Upper lobe of left lung (tissue), 6 donors: ENCODE measurements around the gene SATB2. TPM values are rescaled to one million over a fixed set of nuclear protein-coding genes. Genes with fewer than 3 reads are reported as not detected.

Source experiments
- ATAC-seq, 2 donors: fragments of 200-7000 bp; cut with Tn5 transposase; one replicate each; pipeline ENCODE4 v1.9.1; 2022; ENCODE audit warnings: mild to moderate bottlenecking in 2 of 2, moderate library complexity in 2 of 2; ENCODE audit not compliant: low FRiP score in 2 of 2
- DNase-seq, 2 donors: peaks; one replicate each; pipeline ENCODE4 v3.0.0-alpha.2; 2019 to 2020
- H3K27ac ChIP-seq, 4 donors: fragments of 200-600 bp; sonication (generic); one replicate each; pipeline ENCODE4 v1.5.1; 2016 to 2019
- H3K27me3 ChIP-seq, 4 donors: fragments of 200-600 bp; sonication (generic); one replicate each; pipeline ENCODE4 v1.5.1; 2017 to 2019
- H3K36me3 ChIP-seq, 4 donors: fragments of 200-600 bp; sonication (generic); one replicate each; pipeline ENCODE4 v1.5.1; 2016 to 2019
- H3K4me1 ChIP-seq, 4 donors: fragments of 200-600 bp; sonication (generic); one replicate each; pipeline ENCODE4 v1.5.1; 2018 to 2019
- H3K4me3 ChIP-seq, 4 donors: fragments of 200-600 bp; sonication (generic); one replicate each; pipeline ENCODE4 v1.5.1; 2017 to 2019; ENCODE audit warnings: mild to moderate bottlenecking in 2 of 4, moderate library complexity in 1 of 4
- H3K9me3 ChIP-seq, 4 donors: fragments of 200-600 bp; sonication (generic); one replicate each; pipeline ENCODE4 v1.5.1; 2018 to 2019
- EP300 ChIP-seq, 4 donors: sonication (generic); formaldehyde crosslinking; IDR thresholded peaks; one replicate each; pipeline ENCODE4 v1.5.1; 2017; ENCODE audit warnings: antibody characterized with exemption in 4 of 4, control low read depth in 2 of 4
- POLR2A ChIP-seq, 4 donors: fragments of 450-650 bp; IDR thresholded peaks; one replicate each; pipeline ENCODE4 v1.5.1; 2016 to 2017; ENCODE audit warnings: antibody characterized with exemption in 4 of 4, mild to moderate bottlenecking in 2 of 4
- POLR2AphosphoS5 ChIP-seq, 2 donors: sonication (generic); formaldehyde crosslinking; IDR thresholded peaks; one replicate each; pipeline ENCODE4 v1.5.1; 2017; ENCODE audit warnings: antibody characterized with exemption in 2 of 2
- WGBS, 2 donors: methylation state at CpG; one replicate each; pipeline ENCODE4 v1.1.5; 2017 to 2018; 5-methylcytosine and 5-hydroxymethylcytosine counted together
- total RNA-seq, 6 donors: library from RNA; depleted of rRNA in 4 of 6; stranded (reverse); fragments of >200 nt in 4 of 6; gene quantifications; one replicate each; pipeline versions ENCODE4 v1.1.0 to v1.2.1, GENCODE V29; 2016 to 2021
- TF ChIP-seq, protein P1 (sequence below), 6 experiments: fragments of 450-650 bp in 4 of 6; fragments of 200-600 bp in 2 of 6; sonication (generic) in 2 of 6; IDR thresholded peaks; one replicate each; pipeline ENCODE4 v1.5.1; 2016 to 2019; ENCODE audit warnings: antibody characterized with exemption in 6 of 6
- donor health status: DM: no; HTN: no; CAD: no; lungs with moderate emphysema.
- donor health status: DM: no; HTN: yes; CAD: no; lungs with severe emphysema.

SATB2 gene
- total RNA-seq, 6 donors from 2014 or later = 1.7 to 9.4 (median 3.1) TPM

DNA sequence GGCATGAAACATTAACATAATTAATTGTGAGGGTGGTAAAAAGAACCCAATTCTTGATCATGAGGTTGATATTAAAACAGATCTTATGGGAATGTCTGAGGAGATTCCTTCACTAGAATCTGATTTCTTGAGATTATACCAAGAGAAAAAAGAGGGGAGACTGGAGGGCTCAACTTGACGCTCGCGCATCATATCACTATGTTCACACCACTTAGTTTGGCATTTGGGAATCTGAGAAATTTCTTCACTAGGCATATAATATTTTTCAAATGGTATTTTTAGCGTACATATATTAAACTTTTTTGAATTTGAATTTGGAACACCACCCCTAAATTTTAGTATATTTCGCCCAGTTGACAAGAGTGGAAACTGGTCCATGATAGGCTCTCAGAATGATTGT lies 140.1 kb downstream of the SATB2 start:
- WGBS, 2 donors = 96 to 100% methylated on average over 5 of the region's 5 CpGs
- ATAC-seq (no peak), DNase-seq (no peak)
- TF ChIP-seq EP300 (IDR thresholded peaks at IDR 0.05) = no peak
- no peak for TF ChIP-seq POLR2A (IDR thresholded peaks at IDR 0.05)
- TF ChIP-seq, protein P1, sequence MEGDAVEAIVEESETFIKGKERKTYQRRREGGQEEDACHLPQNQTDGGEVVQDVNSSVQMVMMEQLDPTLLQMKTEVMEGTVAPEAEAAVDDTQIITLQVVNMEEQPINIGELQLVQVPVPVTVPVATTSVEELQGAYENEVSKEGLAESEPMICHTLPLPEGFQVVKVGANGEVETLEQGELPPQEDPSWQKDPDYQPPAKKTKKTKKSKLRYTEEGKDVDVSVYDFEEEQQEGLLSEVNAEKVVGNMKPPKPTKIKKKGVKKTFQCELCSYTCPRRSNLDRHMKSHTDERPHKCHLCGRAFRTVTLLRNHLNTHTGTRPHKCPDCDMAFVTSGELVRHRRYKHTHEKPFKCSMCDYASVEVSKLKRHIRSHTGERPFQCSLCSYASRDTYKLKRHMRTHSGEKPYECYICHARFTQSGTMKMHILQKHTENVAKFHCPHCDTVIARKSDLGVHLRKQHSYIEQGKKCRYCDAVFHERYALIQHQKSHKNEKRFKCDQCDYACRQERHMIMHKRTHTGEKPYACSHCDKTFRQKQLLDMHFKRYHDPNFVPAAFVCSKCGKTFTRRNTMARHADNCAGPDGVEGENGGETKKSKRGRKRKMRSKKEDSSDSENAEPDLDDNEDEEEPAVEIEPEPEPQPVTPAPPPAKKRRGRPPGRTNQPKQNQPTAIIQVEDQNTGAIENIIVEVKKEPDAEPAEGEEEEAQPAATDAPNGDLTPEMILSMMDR (IDR thresholded peaks at IDR 0.05) = no peak
- no peak for TF ChIP-seq POLR2AphosphoS5 (IDR thresholded peaks at IDR 0.05)
- H3K4me1 ChIP-seq = no peaks in the 10 kb centered on the region
- H3K27me3 ChIP-seq = no peaks in the 10 kb centered on the region
- no peak overlapping the region for H3K4me3 ChIP-seq
- no peaks in the 10 kb centered on the region for H3K9me3 ChIP-seq
- H3K36me3 ChIP-seq = no peaks in the 10 kb centered on the region
- H3K27ac ChIP-seq = no peak overlapping the region

DNA sequence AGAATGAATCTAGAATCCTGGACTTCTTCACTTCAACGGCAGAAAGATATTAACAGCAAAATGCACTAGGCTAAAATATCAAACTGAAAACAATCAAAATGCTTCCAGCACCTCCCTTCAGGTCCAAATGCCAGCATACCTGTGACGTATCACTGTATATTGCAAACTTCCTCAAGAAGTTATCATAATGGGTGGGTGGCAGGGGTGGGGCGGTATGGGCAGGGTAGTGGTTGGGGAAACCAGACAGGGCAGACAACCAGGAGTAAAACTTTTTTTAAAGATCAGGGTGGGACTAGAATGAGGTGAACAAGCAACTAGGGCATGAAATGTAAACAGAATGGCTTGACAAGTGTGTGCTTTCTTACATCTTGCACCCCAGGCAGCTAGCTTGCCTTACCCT lies 140.9 kb downstream of the SATB2 start:
- no peak for ATAC-seq
- WGBS, 2 donors = 77 to 91% methylated on average over 3 of the region's 3 CpGs
- TF ChIP-seq, protein P1 (IDR thresholded peaks at IDR 0.05) = no peak
- TF ChIP-seq POLR2A (IDR thresholded peaks at IDR 0.05) = no peak
- TF ChIP-seq EP300 (IDR thresholded peaks at IDR 0.05) = no peak
- no peak for TF ChIP-seq POLR2AphosphoS5 (IDR thresholded peaks at IDR 0.05)
- Histone ChIP-seq H3K4me3 (no peak overlapping the region), H3K9me3 (no peaks in the 10 kb centered on the region), H3K27me3 (no peaks in the 10 kb centered on the region), H3K27ac (no peak overlapping the region), H3K4me1 (no peaks in the 10 kb centered on the region), H3K36me3 (no peaks in the 10 kb centered on the region)
- no peak for DNase-seq

DNA sequence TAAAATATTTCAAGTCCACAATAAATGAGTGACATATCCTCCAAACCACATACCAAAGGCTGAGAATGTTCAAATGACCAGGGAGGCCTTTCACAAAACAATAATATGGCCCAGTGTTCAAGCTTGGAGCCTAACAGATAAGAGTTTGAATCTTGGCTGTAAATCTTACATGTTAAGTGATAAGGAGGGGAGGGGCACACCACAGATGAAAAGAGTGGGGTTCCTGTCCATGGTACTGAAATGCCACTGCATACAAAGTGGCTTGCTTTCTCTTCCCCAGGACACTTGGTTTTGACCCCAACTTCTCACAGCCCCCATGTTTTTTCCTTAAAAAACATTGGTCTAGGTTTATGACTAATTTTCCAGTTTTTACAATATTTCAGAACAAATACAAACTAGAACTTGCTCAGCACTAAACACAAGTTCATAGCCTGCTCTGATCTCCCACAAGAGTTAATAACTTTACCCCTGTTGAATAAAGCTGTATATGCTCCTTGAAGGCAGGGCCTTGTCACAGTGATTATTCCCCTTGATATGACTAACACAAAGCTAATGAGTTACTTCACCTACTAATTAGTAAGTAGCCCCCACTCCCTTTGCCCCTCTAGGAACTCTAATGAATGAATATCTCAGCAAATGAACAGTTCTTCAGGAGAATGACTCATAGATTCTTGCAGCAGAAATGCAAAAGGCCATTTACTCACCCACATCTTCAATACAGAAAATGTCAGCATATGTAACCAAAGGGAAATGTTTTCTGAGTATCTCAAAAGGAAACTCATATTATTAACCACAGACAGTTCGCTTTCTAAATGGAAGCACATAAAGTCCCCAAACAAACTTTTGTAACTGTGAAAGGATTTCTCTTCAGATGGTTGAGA lies 142.2 kb downstream of the SATB2 start:
- H3K4me3 ChIP-seq = no peak overlapping the region
- H3K9me3 ChIP-seq = no peaks in the 10 kb centered on the region
- no peaks in the 10 kb centered on the region for H3K36me3 ChIP-seq
- H3K27me3 ChIP-seq = no peaks in the 10 kb centered on the region
- WGBS, 2 donors = 93 to 100% methylated on average over 1 of the region's 1 CpG
- H3K27ac ChIP-seq = no peak overlapping the region
- TF ChIP-seq POLR2AphosphoS5 (IDR thresholded peaks at IDR 0.05) = no peak
- TF ChIP-seq POLR2A (IDR thresholded peaks at IDR 0.05) = no peak
- TF ChIP-seq, protein P1 (IDR thresholded peaks at IDR 0.05) = no peak
- TF ChIP-seq EP300 (IDR thresholded peaks at IDR 0.05) = no peak
- DNase-seq (no peak), ATAC-seq (no peak)
- H3K4me1 ChIP-seq = no peaks in the 10 kb centered on the region

DNA sequence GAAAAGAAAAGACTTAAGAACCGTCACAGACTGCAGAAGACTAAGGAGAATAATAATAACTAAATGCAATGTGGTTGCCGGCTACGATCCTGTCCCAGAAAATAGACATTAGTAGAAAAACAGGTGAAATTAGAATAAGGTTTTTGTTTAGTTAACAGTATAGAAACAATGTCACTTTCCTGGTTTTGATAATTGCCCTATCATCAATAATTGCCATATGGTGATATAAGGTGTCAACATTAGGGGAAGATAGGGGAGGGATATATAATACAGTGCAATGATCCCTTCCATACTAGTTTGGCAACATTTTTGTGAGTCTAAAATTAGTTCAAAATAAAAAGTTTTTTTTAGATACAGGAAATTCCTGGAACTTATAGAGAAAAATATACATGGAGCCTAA lies 144.8 kb downstream of the SATB2 start:
- DNase-seq (no peak), ATAC-seq (no peak)
- H3K9me3 ChIP-seq = no peaks in the 10 kb centered on the region
- no peaks in the 10 kb centered on the region for H3K36me3 ChIP-seq
- H3K27me3 ChIP-seq = no peaks in the 10 kb centered on the region
- no peak overlapping the region for H3K4me3 ChIP-seq
- H3K27ac ChIP-seq = no peak overlapping the region
- H3K4me1 ChIP-seq = no peaks in the 10 kb centered on the region
- WGBS, 2 donors = 94% methylated on average over 3 of the region's 3 CpGs
- TF ChIP-seq EP300 (IDR thresholded peaks at IDR 0.05) (no peak), POLR2AphosphoS5 (IDR thresholded peaks at IDR 0.05) (no peak), POLR2A (IDR thresholded peaks at IDR 0.05) (no peak)
- TF ChIP-seq, protein P1 (IDR thresholded peaks at IDR 0.05) = no peak
